ENCODE measurements around the gene IFNAR1. TPM values are rescaled to one million over a fixed set of nuclear protein-coding genes. Genes with fewer than 3 reads are reported as not detected.

IFNAR1 gene
- polyA plus RNA-seq, 3 donors: 16.8 to 95.3 (median 56.2) TPM

- WGBS (ENCODE audit: insufficient coverage): 2% methylated on average over 44 of the region's 47 CpGs
- Mint-ChIP-seq H3K27me3 (ENCODE audit: low read depth in 3 of 3) (no peaks in the 10 kb centered on the region), H3K27ac (peak overlapping the region; percentile 98 to 100 (median 99)), H3K4me1 (peaks cover 66% of the 10 kb centered on the region), H3K36me3 (peaks cover 42 to 47% of the 10 kb centered on the region in 2 donors), H3K9me3 (peaks cover 0 to 2% (median 0%) of the 10 kb centered on the region in 7 donors), H3K4me3 (peak overlapping the region; percentile 99 to 100)
- Histone ChIP-seq H3K79me2 (ENCODE audit: insufficient read depth, low read length) (peaks cover 62% of the 10 kb centered on the region), H3K4me2 (replicated peaks; ENCODE audit: extremely low read depth, low read length, poor library complexity, severe bottlenecking) (peak overlapping the region; percentile 91), H4K20me1 (ENCODE audit: insufficient read depth, low read length) (peaks cover 52% of the 10 kb centered on the region), H3K9me3 (replicated peaks in 1 of 2; ENCODE audit: control insufficient read depth in 1 of 2, insufficient read depth in 1 of 2, low read length in 2 of 2) (no peaks in the 10 kb centered on the region), H2AFZ (ENCODE audit: insufficient read depth, low read depth, low read length, poor library complexity, severe bottlenecking) (no peak overlapping the region), H3K27me3 (ENCODE audit: control insufficient read depth in 2 of 2, insufficient read depth in 2 of 2, low read length in 2 of 2) (no peaks in the 10 kb centered on the region), H3K4me1 (ENCODE audit: control insufficient read depth in 1 of 2, insufficient read depth in 2 of 2, low read length in 2 of 2) (peaks cover 81 to 83% of the 10 kb centered on the region in 2 donors), H3K4me3 (replicated peaks in 1 of 3; ENCODE audit: low read depth in 2 of 3, low read length in 3 of 3) (peak overlapping the region; percentile 83 to 100 (median 99)), H3K36me3 (replicated peaks in 1 of 2; ENCODE audit: control insufficient read depth in 1 of 2, insufficient read depth in 2 of 2, low read length in 2 of 2) (peaks cover 19 to 31% of the 10 kb centered on the region in 2 donors), H3K27ac (ENCODE audit: low read depth in 1 of 2, low read length in 2 of 2) (peak overlapping the region; percentile 98 to 100), H3K9ac (ENCODE audit: insufficient read depth, low read length, poor library complexity, severe bottlenecking) (peak overlapping the region; percentile 100)
- peak; percentile 41 to 50 (median 48) for DNase-seq
- intact Hi-C loops (cut with micrococcal nuclease): loop anchor here (2.0 to 5.0 kb wide), 4 partner anchors 21 to 207 kb away; no protein-coding TSS in a partner anchor
- TF ChIP-seq, protein P1, sequence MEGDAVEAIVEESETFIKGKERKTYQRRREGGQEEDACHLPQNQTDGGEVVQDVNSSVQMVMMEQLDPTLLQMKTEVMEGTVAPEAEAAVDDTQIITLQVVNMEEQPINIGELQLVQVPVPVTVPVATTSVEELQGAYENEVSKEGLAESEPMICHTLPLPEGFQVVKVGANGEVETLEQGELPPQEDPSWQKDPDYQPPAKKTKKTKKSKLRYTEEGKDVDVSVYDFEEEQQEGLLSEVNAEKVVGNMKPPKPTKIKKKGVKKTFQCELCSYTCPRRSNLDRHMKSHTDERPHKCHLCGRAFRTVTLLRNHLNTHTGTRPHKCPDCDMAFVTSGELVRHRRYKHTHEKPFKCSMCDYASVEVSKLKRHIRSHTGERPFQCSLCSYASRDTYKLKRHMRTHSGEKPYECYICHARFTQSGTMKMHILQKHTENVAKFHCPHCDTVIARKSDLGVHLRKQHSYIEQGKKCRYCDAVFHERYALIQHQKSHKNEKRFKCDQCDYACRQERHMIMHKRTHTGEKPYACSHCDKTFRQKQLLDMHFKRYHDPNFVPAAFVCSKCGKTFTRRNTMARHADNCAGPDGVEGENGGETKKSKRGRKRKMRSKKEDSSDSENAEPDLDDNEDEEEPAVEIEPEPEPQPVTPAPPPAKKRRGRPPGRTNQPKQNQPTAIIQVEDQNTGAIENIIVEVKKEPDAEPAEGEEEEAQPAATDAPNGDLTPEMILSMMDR (IDR thresholded peaks at IDR 0.05): no peak
These were observed 79.2 kb downstream of the IFNAR1 start for GRCh38 chr21:33403786-33404585.

GRCh38 chr21:33406493-33406892 lies 81.7 kb downstream of the IFNAR1 start:
- no peak for DNase-seq

More at GRCh38 chr21:33406493-33406892, 81.7 kb downstream of the IFNAR1 start:
- TF ChIP-seq, protein P1 (IDR thresholded peaks at IDR 0.05): no peak
- H3K4me3 ChIP-seq (replicated peaks in 1 of 3; ENCODE audit: low read depth in 2 of 3, low read length in 3 of 3): peak overlapping the region; percentile 83 to 100 (median 99)
- H3K4me2 ChIP-seq (replicated peaks; ENCODE audit: extremely low read depth, low read length, poor library complexity, severe bottlenecking): peak overlapping the region; percentile 91
- H2AFZ ChIP-seq (ENCODE audit: insufficient read depth, low read depth, low read length, poor library complexity, severe bottlenecking): no peak overlapping the region
- intact Hi-C loops (cut with micrococcal nuclease): no loop called here
- peaks cover 77% of the 10 kb centered on the region for H4K20me1 ChIP-seq (ENCODE audit: insufficient read depth, low read length)
- peaks cover 80% of the 10 kb centered on the region for H3K79me2 ChIP-seq (ENCODE audit: insufficient read depth, low read length)
- no peaks in the 10 kb centered on the region for H3K27me3 Mint-ChIP-seq (ENCODE audit: low read depth in 3 of 3)
- H3K27me3 ChIP-seq (ENCODE audit: control insufficient read depth in 2 of 2, insufficient read depth in 2 of 2, low read length in 2 of 2): no peaks in the 10 kb centered on the region
- peaks cover 70 to 83% of the 10 kb centered on the region in 2 donors for H3K4me1 ChIP-seq (ENCODE audit: control insufficient read depth in 1 of 2, insufficient read depth in 2 of 2, low read length in 2 of 2)
- H3K27ac ChIP-seq (ENCODE audit: low read depth in 1 of 2, low read length in 2 of 2): peak overlapping the region in 1 of 2 donors; percentile 98
- H3K36me3 ChIP-seq (replicated peaks in 1 of 2; ENCODE audit: control insufficient read depth in 1 of 2, insufficient read depth in 2 of 2, low read length in 2 of 2): peaks cover 27 to 42% of the 10 kb centered on the region in 2 donors
- 100% methylated on average over 1 of the region's 5 CpGs for WGBS (ENCODE audit: insufficient coverage)
- peak overlapping the region in 6 of 7 donors; percentile 18 to 100 (median 99) for H3K27ac Mint-ChIP-seq
- peak overlapping the region; percentile 100 for H3K9ac ChIP-seq (ENCODE audit: insufficient read depth, low read length, poor library complexity, severe bottlenecking)
- peaks cover 61 to 72% of the 10 kb centered on the region in 2 donors for H3K36me3 Mint-ChIP-seq
- peaks cover 69% of the 10 kb centered on the region for H3K4me1 Mint-ChIP-seq
- no peaks in the 10 kb centered on the region for H3K9me3 ChIP-seq (replicated peaks in 1 of 2; ENCODE audit: control insufficient read depth in 1 of 2, insufficient read depth in 1 of 2, low read length in 2 of 2)
- peak overlapping the region; percentile 99 to 100 for H3K4me3 Mint-ChIP-seq
- H3K9me3 Mint-ChIP-seq: peaks cover 0 to 2% (median 0%) of the 10 kb centered on the region in 7 donors

Other genes starting within 250 kb of the IFNAR1 start
- gene IFNAR2, start 95.0 kb upstream of the IFNAR1 start, polyA plus RNA-seq: 10 to 100 TPM; 47.7 to 79.8 (median 59.5) TPM
- 100 to 1,000 TPM in 2 of 3 donors, 10 to 100 TPM in 1; 79.0 to 225 (median 212) TPM for gene IL10RB, start 58.6 kb upstream of the IFNAR1 start, polyA plus RNA-seq
- gene IFNGR2, start 78.4 kb downstream of the IFNAR1 start, polyA plus RNA-seq: 100 to 1,000 TPM; 204 to 324 (median 260) TPM
- gene TMEM50B, start 155.0 kb downstream of the IFNAR1 start, polyA plus RNA-seq: 10 to 100 TPM; 33.8 to 43.0 (median 38.2) TPM
- 1 to 10 TPM in 1 of 3 donors, under 1 TPM in 2; 0.21 to 1.1 (median 0.26) TPM for gene DNAJC28, start 166.7 kb downstream of the IFNAR1 start, polyA plus RNA-seq
- 10 to 100 TPM in 2 of 3 donors, 1 to 10 TPM in 1; 7.4 to 28.6 (median 26.1) TPM for gene GART, start 217.1 kb downstream of the IFNAR1 start, polyA plus RNA-seq
- 100 to 1,000 TPM in 2 of 3 donors, 10 to 100 TPM in 1; 66.4 to 269 (median 184) TPM for gene SON, start 218.1 kb downstream of the IFNAR1 start, polyA plus RNA-seq